Activated CD8-positive, alpha-beta T cell treated with anti-CD3 and anti-CD28 coated beads for 36 hours (primary cell): ENCODE data around the gene CLDN1. TPM values are rescaled to one million over a fixed set of nuclear protein-coding genes. Genes with fewer than 3 reads are reported as not detected.

Experiments used
- ATAC-seq: fragments of 200-7000 bp; cut with Tn5 transposase; one replicate; pipeline ENCODE4 v1.10.0; 2021; ENCODE audit warnings: mild to moderate bottlenecking, moderate library complexity
- CTCF ChIA-PET: fragments of 350-600 bp; sonication (Branson Sonifier 250); formaldehyde crosslinking; loops from one replicate; lab custom pipeline; 2021; ENCODE audit warnings: antibody characterized with exemption; lab: Charles Lee
- POLR2A ChIA-PET: fragments of 350-600 bp; sonication (Branson Sonifier 250); formaldehyde crosslinking; loops from one replicate; lab custom pipeline; 2021; ENCODE audit warnings: antibody characterized with exemption; lab: Charles Lee
- DNase-seq: peaks from one replicate; pipeline ENCODE4 v3.0.0-alpha.2; 2020
- H3K27ac Mint-ChIP-seq: one replicate; pipeline ENCODE4 v1.8.0; 2021; ENCODE audit warnings: mild to moderate bottlenecking, mixed read lengths
- H3K27me3 Mint-ChIP-seq: one replicate; pipeline ENCODE4 v1.8.0; 2021; ENCODE audit warnings: mixed read lengths
- H3K36me3 Mint-ChIP-seq: one replicate; pipeline ENCODE4 v1.8.0; 2021; ENCODE audit warnings: low read depth, mixed read lengths
- H3K4me1 Mint-ChIP-seq: one replicate; pipeline ENCODE4 v1.8.0; 2021; ENCODE audit warnings: low read depth, mixed read lengths
- H3K4me3 Mint-ChIP-seq: one replicate; pipeline ENCODE4 v1.8.0; 2021; ENCODE audit warnings: mild to moderate bottlenecking, moderate library complexity, mixed read lengths
- H3K9me3 Mint-ChIP-seq: one replicate; pipeline ENCODE4 v1.8.0; 2021; ENCODE audit warnings: mixed read lengths
- CTCF ChIP-seq: fragments of 200-600 bp; IDR thresholded peaks from one replicate; pipeline ENCODE4 v1.8.0; 2022; ENCODE audit warnings: antibody characterized with exemption, mild to moderate bottlenecking
- intact Hi-C: fragments of 100-400 bp; cut with micrococcal nuclease; formaldehyde crosslinking; loops from one replicate; pipeline ENCODE4 v1.10.0; 2022
- total RNA-seq, 2 experiments: library from RNA; stranded (reverse); gene quantifications; one replicate each; pipeline ENCODE4 v1.2.3, GENCODE V29; 2021

The CLDN1 gene
- total RNA-seq, 2 experiments from 2014 or later: 0.58 to 0.77 TPM

- POLR2A ChIA-PET: no interaction called here
Measured at GRCh38 chr3:190357468-190357867, 35.2 kb upstream of the CLDN1 start.

DNA sequence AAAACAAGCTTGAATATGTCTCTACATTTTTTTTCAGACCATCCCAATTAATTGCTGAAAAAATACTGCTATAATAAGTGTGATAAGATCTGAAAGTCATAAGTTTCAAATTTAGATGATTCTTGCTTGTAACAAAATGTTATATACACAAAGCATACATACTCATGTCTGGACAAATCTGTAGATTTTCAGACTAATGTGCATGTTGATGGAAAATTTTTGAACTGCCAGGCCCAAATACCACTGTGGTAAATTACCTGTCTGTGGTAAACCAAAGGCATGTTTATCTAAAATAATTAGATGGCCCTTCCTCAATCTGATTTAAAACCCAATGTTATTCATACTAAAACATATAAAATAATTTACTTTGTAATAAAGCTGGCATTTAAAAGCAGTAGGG is 34.0 kb upstream of the CLDN1 start:
- POLR2A ChIA-PET: no interaction called here
- no peaks in the 10 kb centered on the region for H3K4me1 Mint-ChIP-seq
- ATAC-seq: no peak
- no peak for DNase-seq
- H3K27me3 Mint-ChIP-seq: peaks cover 12% of the 10 kb centered on the region
- CTCF ChIA-PET: no interaction called here
- no peak overlapping the region for H3K4me3 Mint-ChIP-seq
- intact Hi-C loops: no loop called here
- H3K9me3 Mint-ChIP-seq: no peaks in the 10 kb centered on the region
- H3K36me3 Mint-ChIP-seq: no peaks in the 10 kb centered on the region
- H3K27ac Mint-ChIP-seq: no peak overlapping the region
- no peak for TF ChIP-seq CTCF

More at GRCh38 chr3:190357468-190357867, 35.2 kb upstream of the CLDN1 start:
- Mint-ChIP-seq H3K4me1 (no peaks in the 10 kb centered on the region), H3K36me3 (no peaks in the 10 kb centered on the region), H3K9me3 (no peaks in the 10 kb centered on the region), H3K4me3 (no peak overlapping the region), H3K27ac (no peak overlapping the region), H3K27me3 (peaks cover 13% of the 10 kb centered on the region)
- intact Hi-C loops: no loop called here
- ATAC-seq: no peak
- no peak for TF ChIP-seq CTCF
- CTCF ChIA-PET: no interaction called here
- DNase-seq: no peak

DNA sequence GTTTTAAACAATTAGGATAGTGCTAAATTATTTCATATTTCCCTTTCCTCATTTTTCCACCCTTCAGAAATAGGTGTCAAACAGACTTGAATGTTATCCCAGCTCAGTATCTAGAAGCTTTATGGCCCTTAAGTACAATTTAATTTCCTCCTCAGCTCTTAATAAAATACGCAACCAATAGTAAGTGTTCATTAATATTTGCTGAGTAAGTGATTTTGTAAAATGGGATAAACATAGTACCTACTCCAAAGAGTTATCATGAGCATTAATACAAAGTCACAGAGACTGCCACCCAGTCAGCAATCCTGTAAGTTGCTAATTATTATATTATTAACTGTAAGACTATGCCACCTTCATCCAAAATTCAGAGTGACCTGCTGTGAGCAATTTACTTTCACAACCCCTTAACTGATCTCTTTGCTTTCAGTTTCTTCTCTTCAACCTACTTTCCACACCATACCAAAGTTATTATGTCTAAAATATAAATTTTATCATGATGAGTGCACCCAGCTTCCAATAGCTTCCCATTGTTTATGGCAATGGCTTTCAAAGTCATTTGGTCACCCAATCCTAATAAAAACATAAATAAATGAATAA is 30.7 kb upstream of the CLDN1 start:
- ChIA-PET POLR2A (no interaction called here), CTCF (no interaction called here)
- no peaks in the 10 kb centered on the region for H3K36me3 Mint-ChIP-seq
- H3K4me1 Mint-ChIP-seq: no peaks in the 10 kb centered on the region
- no peak overlapping the region for H3K27ac Mint-ChIP-seq
- no peak for DNase-seq
- H3K9me3 Mint-ChIP-seq: no peaks in the 10 kb centered on the region
- peaks cover 9% of the 10 kb centered on the region for H3K27me3 Mint-ChIP-seq
- no peak overlapping the region for H3K4me3 Mint-ChIP-seq
- TF ChIP-seq CTCF: no peak
- no peak for ATAC-seq
- intact Hi-C loops: no loop called here

DNA sequence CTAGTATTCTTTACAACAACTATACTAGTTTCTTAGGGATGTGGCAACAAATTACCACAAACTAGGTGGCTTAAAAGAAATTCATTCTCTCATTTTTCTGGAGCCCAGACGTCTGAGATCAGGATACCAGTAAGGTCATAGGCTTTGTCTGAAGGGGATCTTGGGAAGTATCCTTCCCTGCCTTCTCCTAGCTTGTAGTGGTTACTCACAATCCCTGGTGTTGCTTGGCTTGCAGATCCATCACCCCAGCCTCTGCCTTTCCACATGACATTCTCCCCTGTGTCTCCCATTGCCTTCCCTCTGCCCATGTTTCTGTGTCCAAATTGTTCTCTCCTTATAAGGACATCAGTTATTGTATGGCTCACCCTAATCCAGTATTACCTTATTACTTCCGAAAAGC is 24.3 kb upstream of the CLDN1 start:
- no peak for ATAC-seq
- POLR2A ChIA-PET: no interaction called here
- CTCF ChIA-PET: no interaction called here
- no peaks in the 10 kb centered on the region for H3K4me1 Mint-ChIP-seq
- no peak for DNase-seq
- no peak overlapping the region for H3K27ac Mint-ChIP-seq
- H3K4me3 Mint-ChIP-seq: no peak overlapping the region
- no peak for TF ChIP-seq CTCF
- peaks cover 13% of the 10 kb centered on the region for H3K27me3 Mint-ChIP-seq
- H3K36me3 Mint-ChIP-seq: no peaks in the 10 kb centered on the region
- H3K9me3 Mint-ChIP-seq: no peaks in the 10 kb centered on the region
- intact Hi-C loops: no loop called here

DNA sequence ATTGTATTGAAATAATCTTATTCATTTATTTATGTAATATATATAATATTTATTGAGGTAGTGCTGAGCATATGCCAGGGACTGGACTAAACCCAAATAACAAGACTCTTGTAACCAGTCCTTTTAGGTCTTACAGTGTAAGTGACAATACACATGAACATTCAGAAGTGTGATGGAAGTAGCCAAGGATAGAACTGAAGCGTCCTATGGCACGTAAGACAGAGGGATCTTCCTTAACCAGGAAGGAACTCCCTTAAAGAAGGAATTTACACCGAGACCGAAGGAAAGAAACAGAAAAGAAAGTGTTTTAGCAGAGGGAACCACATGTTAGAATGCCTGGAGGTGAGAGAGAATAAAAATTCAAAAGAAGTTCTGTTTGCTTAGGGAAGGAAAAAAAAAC is 23.6 kb upstream of the CLDN1 start:
- Mint-ChIP-seq H3K9me3 (no peaks in the 10 kb centered on the region), H3K27me3 (peaks cover 14% of the 10 kb centered on the region), H3K4me3 (no peak overlapping the region), H3K27ac (no peak overlapping the region), H3K4me1 (no peaks in the 10 kb centered on the region), H3K36me3 (no peaks in the 10 kb centered on the region)
- no peak for TF ChIP-seq CTCF
- CTCF ChIA-PET: interaction anchor here (1.5 kb wide), 2 partner anchors 24 to 79 kb away, joined by 6 to 9 read pairs; partner anchors contain the start of gene CLDN1
- intact Hi-C loops: no loop called here
- DNase-seq (no peak), ATAC-seq (no peak)
- POLR2A ChIA-PET: no interaction called here
